OCI-LY1 (cell line): ENCODE results near the gene ATP6V0A1.

Source experiments
- H2AFZ ChIP-seq: fragments of 200-600 bp; sonication (generic), shearing (Covaris generic); 2 replicates; pipeline ENCODE4 v1.6.0; 2014; ENCODE audit warnings: antibody characterized with exemption, mild to moderate bottlenecking, low read length
- H3F3A ChIP-seq: fragments of 200-600 bp; sonication (generic), shearing (Covaris generic); 2 replicates; pipeline ENCODE4 v1.6.0; 2014; ENCODE audit warnings: mild to moderate bottlenecking, antibody characterized with exemption, low read length, moderate library complexity; ENCODE audit not compliant: insufficient read depth
- H3K27ac ChIP-seq: fragments of 200-600 bp; sonication (generic); 2 replicates; pipeline ENCODE4 v1.5.1; 2014; ENCODE audit warnings: low read length, mixed run types, mild to moderate bottlenecking, low read depth; ENCODE audit not compliant: poor library complexity, severe bottlenecking
- H3K27me3 ChIP-seq: fragments of 200-600 bp; sonication (generic); 2 replicates; pipeline ENCODE4 v1.6.0; 2014; ENCODE audit warnings: antibody characterized with exemption, mild to moderate bottlenecking, low read length, moderate library complexity; ENCODE audit not compliant: insufficient read depth
- H3K36me3 ChIP-seq: fragments of 200-600 bp; sonication (generic); 2 replicates; pipeline ENCODE4 v1.6.1; 2014; ENCODE audit warnings: mild to moderate bottlenecking, antibody characterized with exemption, low read length, moderate library complexity, mixed read lengths; ENCODE audit not compliant: insufficient read depth
- H3K4me1 ChIP-seq: fragments of 200-600 bp; sonication (generic); 2 replicates; pipeline ENCODE4 v1.5.1; 2014; ENCODE audit warnings: mild to moderate bottlenecking, low read length, moderate library complexity; ENCODE audit not compliant: insufficient read depth, severe bottlenecking
- H3K4me2 ChIP-seq: fragments of 200-600 bp; sonication (generic), shearing (Covaris generic); 2 replicates; pipeline ENCODE4 v1.6.1; 2014; ENCODE audit warnings: low read length
- H3K4me3 ChIP-seq: fragments of 200-600 bp; sonication (generic); 2 replicates; pipeline ENCODE4 v1.5.1; 2014; ENCODE audit warnings: low read length, low read depth, mild to moderate bottlenecking, mixed read lengths; ENCODE audit not compliant: poor library complexity, severe bottlenecking
- H3K79me2 ChIP-seq: fragments of 200-600 bp; shearing (Covaris generic); 2 replicates; pipeline ENCODE4 v1.6.1; 2016; ENCODE audit warnings: mixed run types, low read length, mixed read lengths; ENCODE audit not compliant: insufficient read depth
- H3K9ac ChIP-seq: fragments of 200-600 bp; sonication (generic), shearing (Covaris generic); 2 replicates; pipeline ENCODE4 v1.6.1; 2014; ENCODE audit warnings: mild to moderate bottlenecking, low read length, mixed read lengths
- H3K9me2 ChIP-seq: fragments of 200-600 bp; sonication (generic), shearing (Covaris generic); 2 replicates; pipeline ENCODE4 v1.6.1; 2014; ENCODE audit warnings: low read depth, mild to moderate bottlenecking, low read length, mixed read lengths
- H3K9me3 ChIP-seq: fragments of 200-600 bp; shearing (Covaris generic); 2 replicates; pipeline ENCODE4 v1.6.1; 2014; ENCODE audit warnings: low read length, mixed read lengths
- H4K20me1 ChIP-seq: fragments of 200-600 bp; sonication (generic), shearing (Covaris generic); 2 replicates; pipeline ENCODE4 v1.6.0; 2016; ENCODE audit warnings: mild to moderate bottlenecking, low read length; ENCODE audit not compliant: insufficient read depth
- EZH2 ChIP-seq: fragments of 200-600 bp; sonication (generic), shearing (Covaris generic); IDR thresholded peaks from 2 replicates; pipeline ENCODE4 v1.8.0; 2017; ENCODE audit warnings: borderline replicate concordance, mixed run types, mild to moderate bottlenecking, antibody characterized with exemption, low read length, moderate library complexity, mixed read lengths
- TF ChIP-seq, protein P1 (sequence below): fragments of 200-600 bp; sonication (generic), shearing (Covaris generic); IDR thresholded peaks from 2 replicates; pipeline ENCODE4 v1.5.1; 2017; ENCODE audit warnings: mild to moderate bottlenecking, antibody characterized with exemption, low read length, moderate library complexity, mixed read lengths

Gene ATP6V0A1

DNA sequence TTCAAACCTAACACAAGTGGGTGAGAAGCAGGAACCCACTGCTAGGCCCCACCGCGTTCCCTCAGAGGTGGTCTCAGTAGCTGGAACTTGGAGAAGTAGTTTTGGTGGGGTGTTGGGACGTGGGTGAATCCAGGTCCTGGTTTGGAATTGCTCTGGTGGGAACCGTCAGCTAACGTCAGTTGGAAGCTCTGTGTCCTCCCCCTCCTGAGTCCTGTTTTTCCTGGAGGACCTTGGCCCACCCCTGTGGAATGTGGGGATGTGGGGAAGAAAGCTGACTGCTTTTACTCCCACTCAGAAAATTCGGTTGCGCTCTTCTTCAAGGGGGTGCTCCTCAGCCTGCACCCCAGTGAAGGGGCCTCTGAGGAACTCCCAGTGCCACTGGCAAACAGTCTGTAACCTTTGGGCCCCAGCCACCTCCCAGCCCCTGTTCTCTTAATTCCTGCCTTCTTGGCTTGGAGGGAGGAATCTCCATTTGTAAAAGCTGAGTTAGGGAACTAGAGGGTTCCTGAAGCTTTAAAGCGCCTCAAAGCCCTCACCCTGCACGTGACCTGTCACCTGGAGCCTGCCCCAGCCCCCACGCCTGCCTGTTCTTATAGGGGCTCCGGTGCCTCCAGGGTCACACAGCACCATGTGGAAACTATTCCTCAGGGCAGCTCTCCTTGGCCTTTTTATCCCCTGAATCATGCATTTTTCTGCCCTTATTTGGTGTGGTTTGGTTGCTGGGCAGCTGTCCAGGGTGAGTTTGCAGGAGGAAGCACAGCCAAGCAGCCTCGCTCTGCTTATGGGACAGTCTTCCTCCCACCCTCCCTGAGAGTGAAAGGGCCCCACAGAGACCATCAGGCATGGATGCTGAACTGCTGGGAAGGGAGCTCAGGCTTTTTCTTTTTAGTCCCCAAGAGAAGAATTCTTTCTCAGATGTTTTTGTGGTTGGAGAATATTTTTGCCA lies 61.1 kb downstream of the ATP6V0A1 start:
- Histone ChIP-seq H2AFZ (no peak overlapping the region), H3K4me3 (no peak overlapping the region), H4K20me1 (no peaks in the 10 kb centered on the region), H3K4me2 (no peak overlapping the region), H3K27ac (no peak overlapping the region), H3K4me1 (no peaks in the 10 kb centered on the region), H3K27me3 (no peaks in the 10 kb centered on the region), H3K9me2 (no peaks in the 10 kb centered on the region), H3K9ac (no peak overlapping the region), H3K9me3 (no peaks in the 10 kb centered on the region), H3K79me2 (no peaks in the 10 kb centered on the region), H3F3A (no peaks in the 10 kb centered on the region; the same call in 1 of the 2 replicates), H3K36me3 (peaks cover 10% of the 10 kb centered on the region; the same call in 1 of the 2 replicates)
- TF ChIP-seq, protein P1, sequence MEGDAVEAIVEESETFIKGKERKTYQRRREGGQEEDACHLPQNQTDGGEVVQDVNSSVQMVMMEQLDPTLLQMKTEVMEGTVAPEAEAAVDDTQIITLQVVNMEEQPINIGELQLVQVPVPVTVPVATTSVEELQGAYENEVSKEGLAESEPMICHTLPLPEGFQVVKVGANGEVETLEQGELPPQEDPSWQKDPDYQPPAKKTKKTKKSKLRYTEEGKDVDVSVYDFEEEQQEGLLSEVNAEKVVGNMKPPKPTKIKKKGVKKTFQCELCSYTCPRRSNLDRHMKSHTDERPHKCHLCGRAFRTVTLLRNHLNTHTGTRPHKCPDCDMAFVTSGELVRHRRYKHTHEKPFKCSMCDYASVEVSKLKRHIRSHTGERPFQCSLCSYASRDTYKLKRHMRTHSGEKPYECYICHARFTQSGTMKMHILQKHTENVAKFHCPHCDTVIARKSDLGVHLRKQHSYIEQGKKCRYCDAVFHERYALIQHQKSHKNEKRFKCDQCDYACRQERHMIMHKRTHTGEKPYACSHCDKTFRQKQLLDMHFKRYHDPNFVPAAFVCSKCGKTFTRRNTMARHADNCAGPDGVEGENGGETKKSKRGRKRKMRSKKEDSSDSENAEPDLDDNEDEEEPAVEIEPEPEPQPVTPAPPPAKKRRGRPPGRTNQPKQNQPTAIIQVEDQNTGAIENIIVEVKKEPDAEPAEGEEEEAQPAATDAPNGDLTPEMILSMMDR: no peak
- no peak for TF ChIP-seq EZH2

DNA sequence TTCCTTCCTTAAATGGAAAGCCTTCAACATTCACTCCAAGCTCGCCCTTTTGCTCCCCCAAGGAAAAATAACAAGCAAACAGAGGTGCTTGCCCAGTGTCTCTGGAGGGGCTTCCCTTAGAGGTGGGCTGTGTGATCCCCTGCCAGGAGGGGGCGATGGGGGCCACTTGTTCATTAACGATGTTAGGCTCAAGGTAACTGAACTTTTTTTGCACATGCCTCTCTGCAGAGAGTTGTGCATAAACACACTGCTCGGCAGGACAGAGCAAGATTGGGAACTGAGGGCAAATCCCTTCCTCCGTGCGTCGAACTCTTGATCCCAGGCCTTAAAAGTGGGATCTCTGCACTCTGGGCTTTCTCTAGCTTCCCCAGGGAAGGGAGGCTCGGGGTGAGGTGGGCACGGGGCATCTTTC lies 61.9 kb downstream of the ATP6V0A1 start:
- peaks cover 10% of the 10 kb centered on the region; the same call in 1 of the 2 replicates for H3K36me3 ChIP-seq
- no peak overlapping the region for H3K4me2 ChIP-seq
- no peak overlapping the region for H2AFZ ChIP-seq

DNA sequence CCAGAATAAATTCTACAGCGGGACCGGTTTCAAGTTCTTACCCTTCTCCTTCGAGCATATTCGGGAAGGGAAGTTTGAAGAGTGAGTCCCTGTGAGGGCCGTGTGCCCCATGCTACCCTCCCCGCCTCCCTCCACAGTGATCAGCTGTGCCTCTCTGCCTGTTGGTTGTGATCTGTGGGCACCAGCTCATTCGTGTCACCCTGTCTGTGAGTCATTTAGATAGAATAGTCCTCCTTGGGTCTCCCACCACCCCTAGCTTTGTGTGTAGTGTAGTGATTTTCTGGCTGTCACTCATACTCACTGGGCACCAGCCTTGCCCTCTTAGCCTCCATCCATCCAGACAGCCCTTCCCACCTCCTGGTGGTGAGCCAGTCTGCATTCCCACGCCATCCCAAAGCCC lies 62.4 kb downstream of the ATP6V0A1 start:
- H3K4me3 ChIP-seq: no peak overlapping the region
- H3K79me2 ChIP-seq: no peaks in the 10 kb centered on the region
- H3K4me1 ChIP-seq: no peaks in the 10 kb centered on the region
- no peaks in the 10 kb centered on the region for H3F3A ChIP-seq
- H3K27ac ChIP-seq: no peak overlapping the region
- no peak overlapping the region for H3K4me2 ChIP-seq
- H3K9me3 ChIP-seq: no peaks in the 10 kb centered on the region
- no peaks in the 10 kb centered on the region for H4K20me1 ChIP-seq
- no peak overlapping the region for H2AFZ ChIP-seq
- H3K9me2 ChIP-seq: no peaks in the 10 kb centered on the region
- H3K27me3 ChIP-seq: no peaks in the 10 kb centered on the region
- no peak overlapping the region for H3K9ac ChIP-seq
- H3K36me3 ChIP-seq: peaks cover 10% of the 10 kb centered on the region; the same call in 1 of the 2 replicates
- TF ChIP-seq EZH2: no peak
- TF ChIP-seq, protein P1: no peak

More for the DNA sequence above, 61.9 kb downstream of the ATP6V0A1 start:
- no peaks in the 10 kb centered on the region for H3K9me2 ChIP-seq
- H3K9me3 ChIP-seq: no peaks in the 10 kb centered on the region
- H3K27ac ChIP-seq: no peak overlapping the region
- TF ChIP-seq EZH2: no peak
- TF ChIP-seq, protein P1: peak; percentile 66
- H3K79me2 ChIP-seq: no peaks in the 10 kb centered on the region
- H3F3A ChIP-seq: no peaks in the 10 kb centered on the region; the same call in 1 of the 2 replicates
- no peaks in the 10 kb centered on the region for H3K4me1 ChIP-seq
- H3K9ac ChIP-seq: no peak overlapping the region
- no peaks in the 10 kb centered on the region for H4K20me1 ChIP-seq
- H3K4me3 ChIP-seq: no peak overlapping the region
- no peaks in the 10 kb centered on the region for H3K27me3 ChIP-seq
